Mesenchymal stem cell (in vitro differentiated cells and primary cell): ENCODE data around the gene TTC27.
"Not testable (repeated sequence)": the region's sequence is repeated elsewhere in the genome, so short reads cannot be mapped to it uniquely, and the experiment has no call there.

Experiments used
- DNase-seq: peaks from one replicate; pipeline ENCODE4 v3.0.0-alpha.2; 2013
- H2AFZ ChIP-seq: one replicate; pipeline ENCODE4 v1.6.1; 2013; ENCODE audit warnings: low read depth, mild to moderate bottlenecking, control low read depth, inconsistent platforms, low read length, moderate library complexity
- H2AK5ac ChIP-seq: 2 replicates; pipeline ENCODE4 v1.6.1; 2013; ENCODE audit warnings: low read length, moderate library complexity, mild to moderate bottlenecking, inconsistent platforms; ENCODE audit not compliant: severe bottlenecking
- H2BK120ac ChIP-seq: one replicate; pipeline ENCODE4 v1.6.1; 2013; ENCODE audit warnings: low read depth, mild to moderate bottlenecking, inconsistent platforms, low read length, moderate library complexity
- H2BK12ac ChIP-seq, 2 experiments: one replicate each; pipeline ENCODE4 v1.6.1; 2013; ENCODE audit warnings: inconsistent platforms in 2 of 2, low read length in 2 of 2, mild to moderate bottlenecking in 2 of 2, moderate library complexity in 2 of 2, control low read depth in 1 of 2
- H2BK15ac ChIP-seq: one replicate; pipeline ENCODE4 v1.6.1; 2013; ENCODE audit warnings: mild to moderate bottlenecking, low read depth, inconsistent platforms; ENCODE audit not compliant: poor library complexity, severe bottlenecking
- H2BK5ac ChIP-seq: 2 replicates; pipeline ENCODE4 v1.6.1; 2013; ENCODE audit warnings: low read depth, mild to moderate bottlenecking, low read length, control low read depth, inconsistent platforms; ENCODE audit not compliant: poor library complexity, severe bottlenecking
- H3K14ac ChIP-seq, 2 experiments: one replicate each; pipeline ENCODE4 v1.6.1; 2013; ENCODE audit warnings: inconsistent platforms in 2 of 2, low read length in 2 of 2, control low read depth in 1 of 2, mild to moderate bottlenecking in 1 of 2, moderate library complexity in 1 of 2
- H3K18ac ChIP-seq, 2 experiments: one replicate each; pipeline ENCODE4 v1.6.1; 2013; ENCODE audit warnings: inconsistent platforms in 2 of 2, low read length in 2 of 2, control low read depth in 1 of 2, low read depth in 1 of 2, mild to moderate bottlenecking in 1 of 2
- H3K23ac ChIP-seq, 2 experiments: one replicate each; pipeline ENCODE4 v1.6.1; 2013; ENCODE audit warnings: inconsistent platforms in 2 of 2, low read length in 2 of 2, mild to moderate bottlenecking in 2 of 2, moderate library complexity in 2 of 2, control low read depth in 1 of 2
- H3K27ac ChIP-seq: 2 replicates; pipeline ENCODE4 v1.5.1; 2013; ENCODE audit warnings: mild to moderate bottlenecking, moderate library complexity, low read length, control low read depth, inconsistent platforms; ENCODE audit not compliant: poor library complexity, severe bottlenecking
- H3K27me3 ChIP-seq, 2 experiments: 2 replicates each; pipeline versions ENCODE4 v1.6.1 to v1.7.0; 2013; ENCODE audit warnings: low read length in 2 of 2, mild to moderate bottlenecking in 2 of 2, moderate library complexity in 2 of 2, control low read depth in 1 of 2, inconsistent platforms in 1 of 2; ENCODE audit not compliant: control insufficient read depth in 1 of 2, insufficient read depth in 1 of 2
- H3K36me3 ChIP-seq, 2 experiments: 2 replicates each; pipeline versions ENCODE4 v1.6.1 to v1.7.0; 2013; ENCODE audit warnings: low read length in 2 of 2, control low read depth in 1 of 2, inconsistent platforms in 1 of 2, low read depth in 1 of 2, mild to moderate bottlenecking in 1 of 2; ENCODE audit not compliant: insufficient read depth in 2 of 2, control insufficient read depth in 1 of 2
- H3K4ac ChIP-seq, 2 experiments: one replicate each; pipeline ENCODE4 v1.6.1; 2013; ENCODE audit warnings: inconsistent platforms in 2 of 2, low read length in 2 of 2, mild to moderate bottlenecking in 2 of 2, moderate library complexity in 2 of 2, control low read depth in 1 of 2, low read depth in 1 of 2
- H3K4me1 ChIP-seq: 2 replicates; pipeline ENCODE4 v1.6.1; 2013; ENCODE audit warnings: low read depth, low read length, control low read depth; ENCODE audit not compliant: control insufficient read depth, insufficient read depth
- H3K4me2 ChIP-seq: 2 replicates; pipeline ENCODE4 v1.6.1; 2013; ENCODE audit warnings: low read length, mild to moderate bottlenecking, inconsistent platforms; ENCODE audit not compliant: poor library complexity, severe bottlenecking
- H3K4me3 ChIP-seq, 2 experiments: 2 replicates each; pipeline versions ENCODE4 v1.5.1 to v1.7.0; 2013; ENCODE audit warnings: low read length in 2 of 2, mild to moderate bottlenecking in 2 of 2, control low read depth in 1 of 2, low read depth in 1 of 2; ENCODE audit not compliant: insufficient read depth in 1 of 2
- H3K79me1 ChIP-seq: replicated peaks from 2 replicates; pipeline ENCODE4 v1.6.1; 2013; ENCODE audit warnings: mild to moderate bottlenecking, control low read depth, low read length, inconsistent platforms; ENCODE audit not compliant: poor library complexity, severe bottlenecking
- H3K9ac ChIP-seq: 2 replicates; pipeline ENCODE4 v1.7.0; 2013; ENCODE audit warnings: mild to moderate bottlenecking, low read length, moderate library complexity
- H3K9me3 ChIP-seq: 2 replicates; pipeline ENCODE4 v1.7.0; 2013; ENCODE audit warnings: mild to moderate bottlenecking, low read length; ENCODE audit not compliant: control insufficient read depth
- H4K8ac ChIP-seq: one replicate; pipeline ENCODE4 v1.6.1; 2013; ENCODE audit warnings: inconsistent platforms, mild to moderate bottlenecking, low read length, moderate library complexity
- H4K91ac ChIP-seq: one replicate; pipeline ENCODE4 v1.6.1; 2013; ENCODE audit warnings: mild to moderate bottlenecking, low read length, inconsistent platforms
- WGBS: methylation state at CpG from one replicate; pipeline ENCODE4 v1.1.7; 2013; ENCODE audit warnings: mixed read lengths; 5-methylcytosine and 5-hydroxymethylcytosine counted together

TTC27 gene

DNA sequence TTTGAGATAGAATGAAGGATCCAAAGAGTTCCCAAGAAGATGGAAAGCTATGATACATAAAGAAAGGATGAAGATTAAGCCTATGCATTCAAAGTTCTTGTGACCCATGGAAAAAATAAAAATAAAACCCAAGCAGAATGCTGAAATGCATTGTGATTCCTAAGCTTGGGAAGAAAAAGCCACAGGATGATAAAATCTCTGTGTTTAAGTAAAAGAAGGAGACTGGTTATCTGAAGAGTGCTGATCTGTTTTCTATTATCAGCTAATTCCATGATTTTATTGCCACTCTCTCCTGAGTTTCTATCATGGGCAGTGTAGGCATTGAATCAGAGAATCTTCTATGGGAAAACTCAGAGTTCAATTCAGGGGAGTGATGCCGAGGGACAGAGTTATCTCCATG is 215.8 kb downstream of the TTC27 start:
- Histone ChIP-seq H2BK15ac (no peak overlapping the region), H3K4me2 (no peak overlapping the region), H3K27ac (no peak overlapping the region), H3K79me1 (no peaks in the 10 kb centered on the region), H3K27me3 (peaks cover 0 to 16% of the 10 kb centered on the region in 2 experiments), H2BK5ac (no peak overlapping the region), H2AFZ (no peak overlapping the region), H3K9me3 (no peaks in the 10 kb centered on the region), H3K4me1 (no peaks in the 10 kb centered on the region), H3K36me3 (no peaks in the 10 kb centered on the region), H3K14ac (no peak overlapping the region), H4K91ac (no peak overlapping the region), H3K4me3 (no peak overlapping the region), H3K9ac (no peak overlapping the region), H2BK120ac (no peak overlapping the region), H3K23ac (no peak overlapping the region), H2AK5ac (no peak overlapping the region), H2BK12ac (no peak overlapping the region), H3K18ac (no peak overlapping the region), H4K8ac (no peak overlapping the region), H3K4ac (no peak overlapping the region)
- 79% methylated on average over 1 of the region's 1 CpG for WGBS
- no peak for DNase-seq

DNA sequence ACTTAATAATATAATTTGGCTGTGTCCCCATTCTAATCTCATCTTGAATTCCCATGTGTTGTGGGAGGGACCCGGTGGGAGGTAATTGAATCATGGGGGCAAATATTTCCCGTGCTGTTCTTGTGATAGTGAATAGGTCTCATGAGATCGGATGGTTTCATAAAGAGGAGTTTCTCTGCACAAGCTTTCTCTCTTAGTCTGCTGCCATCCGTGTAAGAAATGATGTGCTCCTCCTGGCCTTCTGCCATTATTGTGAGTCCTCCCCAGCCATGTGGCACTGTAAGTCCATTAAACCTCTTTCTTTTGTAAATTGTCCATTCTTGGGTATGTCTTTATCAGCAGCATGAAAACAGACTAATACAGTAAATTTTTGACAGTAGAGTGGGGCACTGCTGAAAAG is 216.4 kb downstream of the TTC27 start:
- Histone ChIP-seq H4K91ac (no peak overlapping the region), H3K27ac (no peak overlapping the region), H3K4me1 (no peaks in the 10 kb centered on the region), H3K18ac (no peak overlapping the region), H2AFZ (no peak overlapping the region), H3K4ac (no peak overlapping the region), H4K8ac (no peak overlapping the region), H2BK12ac (no peak overlapping the region), H2BK120ac (no peak overlapping the region), H3K4me3 (no peak overlapping the region), H3K27me3 (peaks cover 0 to 20% of the 10 kb centered on the region in 2 experiments), H2AK5ac (no peak overlapping the region), H2BK15ac (no peak overlapping the region), H3K14ac (no peak overlapping the region), H3K36me3 (no peaks in the 10 kb centered on the region), H3K4me2 (no peak overlapping the region), H3K23ac (no peak overlapping the region), H2BK5ac (no peak overlapping the region), H3K9ac (no peak overlapping the region), H3K79me1 (no peaks in the 10 kb centered on the region), H3K9me3 (no peaks in the 10 kb centered on the region)
- no peak for DNase-seq
- 90% methylated on average over 4 of the region's 4 CpGs for WGBS

DNA sequence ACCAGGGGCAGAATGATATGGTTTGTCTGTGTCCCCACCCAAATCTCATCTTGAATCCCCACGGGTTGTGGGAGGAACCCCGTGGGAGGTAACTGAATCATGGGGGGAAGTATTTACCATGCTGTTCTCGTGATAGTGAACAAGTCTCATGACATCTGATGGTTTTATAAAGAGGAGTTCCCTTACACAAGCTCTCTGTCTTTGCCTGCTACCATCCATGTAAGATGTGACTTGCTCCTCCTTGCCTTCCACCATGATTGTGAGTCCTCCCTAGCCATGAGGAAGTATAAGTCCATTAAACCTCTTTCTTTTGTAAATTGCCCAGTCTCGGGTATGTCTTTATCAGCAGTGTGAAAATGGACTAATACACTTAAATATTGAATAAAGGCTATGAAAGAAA is 218.4 kb downstream of the TTC27 start:
- not testable (repeated sequence) for H4K8ac ChIP-seq, H3K9ac ChIP-seq, H2BK15ac ChIP-seq, H3K9me3 ChIP-seq, H3K27ac ChIP-seq, H4K91ac ChIP-seq, H3K23ac ChIP-seq, H3K36me3 ChIP-seq, H3K4ac ChIP-seq, DNase-seq, H2BK12ac ChIP-seq, H2BK5ac ChIP-seq, H3K79me1 ChIP-seq, H3K18ac ChIP-seq, H2AK5ac ChIP-seq, H3K14ac ChIP-seq, H2AFZ ChIP-seq, H2BK120ac ChIP-seq, H3K4me1 ChIP-seq, H3K4me3 ChIP-seq, H3K4me2 ChIP-seq
- 91% methylated on average over 4 of the region's 4 CpGs for WGBS
- peaks cover 0 to 24% of the 10 kb centered on the region in 2 experiments for H3K27me3 ChIP-seq

GRCh38 chr2:32847734-32848133 is 219.9 kb downstream of the TTC27 start:
- Histone ChIP-seq H2BK12ac (no peak overlapping the region), H3K9me3 (no peaks in the 10 kb centered on the region)

More at GRCh38 chr2:32847734-32848133, 219.9 kb downstream of the TTC27 start:
- no peak overlapping the region for H3K9ac ChIP-seq
- no peak overlapping the region for H2BK15ac ChIP-seq
- H3K27ac ChIP-seq = no peak overlapping the region
- no peak overlapping the region for H4K91ac ChIP-seq
- no peak overlapping the region for H2AFZ ChIP-seq
- no peak overlapping the region for H3K4ac ChIP-seq
- H3K18ac ChIP-seq = no peak overlapping the region
- H3K36me3 ChIP-seq = no peaks in the 10 kb centered on the region
- no peak overlapping the region for H3K14ac ChIP-seq
- H3K23ac ChIP-seq = no peak overlapping the region
- no peak overlapping the region for H2BK5ac ChIP-seq
- no peak overlapping the region for H3K4me2 ChIP-seq
- no peak overlapping the region for H3K4me3 ChIP-seq
- H2AK5ac ChIP-seq = no peak overlapping the region
- H4K8ac ChIP-seq = no peak overlapping the region
- DNase-seq = no peak
- H2BK120ac ChIP-seq = no peak overlapping the region
- peaks cover 0 to 24% of the 10 kb centered on the region in 2 experiments for H3K27me3 ChIP-seq
- peaks cover 1% of the 10 kb centered on the region for H3K4me1 ChIP-seq
- no peaks in the 10 kb centered on the region for H3K79me1 ChIP-seq
